ENCODE results near the gene ALB.

Gene ALB

DNA sequence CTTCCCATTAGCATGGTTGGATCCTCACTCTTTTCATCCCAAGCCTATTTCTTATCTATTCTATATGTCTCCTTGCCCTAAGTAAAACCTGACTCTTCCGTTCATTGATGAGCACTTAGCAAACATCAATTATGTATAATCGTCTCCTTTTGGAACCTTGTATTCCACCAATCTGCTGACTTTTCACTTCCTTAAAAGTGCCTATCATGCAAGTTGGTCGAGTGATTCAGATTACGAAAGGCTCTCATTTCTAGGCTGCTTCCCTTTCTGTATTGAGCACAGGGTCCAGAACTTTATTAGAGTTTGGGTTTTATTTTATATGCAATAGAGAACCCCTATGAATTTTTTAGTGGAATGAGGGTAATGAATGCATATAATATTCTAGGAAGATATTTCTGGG lies 27.1 kb upstream of the ALB start:
- H3K4me3 ChIP-seq (ENCODE audit: low read depth, low read length): no peak overlapping the region
- H3K4me1 ChIP-seq: no peaks in the 10 kb centered on the region
- H3K79me2 ChIP-seq: no peaks in the 10 kb centered on the region
- no peak overlapping the region for H3K9ac ChIP-seq
- H3K4me2 ChIP-seq (ENCODE audit: low read length): no peak overlapping the region
- H3K27ac ChIP-seq: no peak overlapping the region
- no peaks in the 10 kb centered on the region for H3K9me3 ChIP-seq (ENCODE audit: control insufficient read depth, low read length)
- no peaks in the 10 kb centered on the region for H3K27me3 ChIP-seq (ENCODE audit: control insufficient read depth, insufficient read depth, low read length)
- H3K36me3 ChIP-seq (ENCODE audit: control insufficient read depth, insufficient read depth, low read length): no peaks in the 10 kb centered on the region
- TF ChIP-seq, protein P1, sequence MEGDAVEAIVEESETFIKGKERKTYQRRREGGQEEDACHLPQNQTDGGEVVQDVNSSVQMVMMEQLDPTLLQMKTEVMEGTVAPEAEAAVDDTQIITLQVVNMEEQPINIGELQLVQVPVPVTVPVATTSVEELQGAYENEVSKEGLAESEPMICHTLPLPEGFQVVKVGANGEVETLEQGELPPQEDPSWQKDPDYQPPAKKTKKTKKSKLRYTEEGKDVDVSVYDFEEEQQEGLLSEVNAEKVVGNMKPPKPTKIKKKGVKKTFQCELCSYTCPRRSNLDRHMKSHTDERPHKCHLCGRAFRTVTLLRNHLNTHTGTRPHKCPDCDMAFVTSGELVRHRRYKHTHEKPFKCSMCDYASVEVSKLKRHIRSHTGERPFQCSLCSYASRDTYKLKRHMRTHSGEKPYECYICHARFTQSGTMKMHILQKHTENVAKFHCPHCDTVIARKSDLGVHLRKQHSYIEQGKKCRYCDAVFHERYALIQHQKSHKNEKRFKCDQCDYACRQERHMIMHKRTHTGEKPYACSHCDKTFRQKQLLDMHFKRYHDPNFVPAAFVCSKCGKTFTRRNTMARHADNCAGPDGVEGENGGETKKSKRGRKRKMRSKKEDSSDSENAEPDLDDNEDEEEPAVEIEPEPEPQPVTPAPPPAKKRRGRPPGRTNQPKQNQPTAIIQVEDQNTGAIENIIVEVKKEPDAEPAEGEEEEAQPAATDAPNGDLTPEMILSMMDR (IDR thresholded peaks at IDR 0.05): no peak
- H2AFZ ChIP-seq: no peak overlapping the region

DNA sequence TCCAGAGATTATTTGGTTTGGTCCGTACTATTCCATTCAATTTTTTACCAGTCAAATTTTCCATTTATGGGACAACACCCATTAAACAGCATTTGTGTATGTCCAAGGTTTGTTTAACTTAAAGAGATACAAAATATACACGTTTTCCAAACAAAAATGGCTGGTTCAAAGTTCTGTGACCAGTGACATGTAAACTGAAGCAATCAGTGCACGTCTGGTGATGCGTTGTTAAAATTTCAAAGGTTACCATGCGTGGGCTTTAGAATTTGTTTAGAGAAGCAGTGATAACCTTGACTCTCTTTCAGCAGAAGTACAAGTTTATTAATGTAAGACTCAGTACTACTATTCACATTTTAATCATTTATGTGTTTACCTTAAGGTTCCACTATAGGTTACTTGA lies 25.2 kb upstream of the ALB start:
- TF ChIP-seq, protein P1 (IDR thresholded peaks at IDR 0.05): no peak
- Histone ChIP-seq H3K4me2 (ENCODE audit: low read length) (no peak overlapping the region), H3K27ac (no peak overlapping the region), H3K9me3 (ENCODE audit: control insufficient read depth, low read length) (no peaks in the 10 kb centered on the region), H3K9ac (no peak overlapping the region), H3K36me3 (ENCODE audit: control insufficient read depth, insufficient read depth, low read length) (no peaks in the 10 kb centered on the region), H3K27me3 (ENCODE audit: control insufficient read depth, insufficient read depth, low read length) (no peaks in the 10 kb centered on the region), H2AFZ (no peak overlapping the region), H3K4me1 (no peaks in the 10 kb centered on the region), H3K79me2 (no peaks in the 10 kb centered on the region), H3K4me3 (ENCODE audit: low read depth, low read length) (no peak overlapping the region)

DNA sequence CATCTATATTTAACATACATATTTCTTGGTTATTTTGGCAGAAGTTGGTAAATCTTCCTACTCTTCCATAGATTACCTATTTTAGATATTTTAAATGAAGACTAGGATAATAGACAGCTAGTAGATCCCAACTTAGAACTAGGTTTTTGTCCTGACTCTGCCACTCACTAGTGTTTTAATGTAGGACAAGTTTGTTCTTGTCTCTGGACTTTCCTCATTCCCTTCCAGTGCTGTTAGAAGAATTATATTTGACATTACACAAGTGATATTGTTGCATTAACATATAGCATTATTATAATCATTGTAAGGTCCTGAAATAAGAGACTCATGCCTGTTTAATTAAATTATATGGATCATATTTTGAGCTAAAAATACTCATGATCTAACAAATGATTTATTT lies 24.1 kb upstream of the ALB start:
- no peak overlapping the region for H2AFZ ChIP-seq
- no peak overlapping the region for H3K4me2 ChIP-seq (ENCODE audit: low read length)
- no peaks in the 10 kb centered on the region for H3K36me3 ChIP-seq (ENCODE audit: control insufficient read depth, insufficient read depth, low read length)
- TF ChIP-seq, protein P1 (IDR thresholded peaks at IDR 0.05): no peak
- H3K9ac ChIP-seq: no peak overlapping the region
- H3K4me1 ChIP-seq: no peaks in the 10 kb centered on the region
- H3K4me3 ChIP-seq (ENCODE audit: low read depth, low read length): no peak overlapping the region
- H3K79me2 ChIP-seq: no peaks in the 10 kb centered on the region
- H3K27ac ChIP-seq: no peak overlapping the region
- H3K27me3 ChIP-seq (ENCODE audit: control insufficient read depth, insufficient read depth, low read length): no peaks in the 10 kb centered on the region
- H3K9me3 ChIP-seq (ENCODE audit: control insufficient read depth, low read length): no peaks in the 10 kb centered on the region

DNA sequence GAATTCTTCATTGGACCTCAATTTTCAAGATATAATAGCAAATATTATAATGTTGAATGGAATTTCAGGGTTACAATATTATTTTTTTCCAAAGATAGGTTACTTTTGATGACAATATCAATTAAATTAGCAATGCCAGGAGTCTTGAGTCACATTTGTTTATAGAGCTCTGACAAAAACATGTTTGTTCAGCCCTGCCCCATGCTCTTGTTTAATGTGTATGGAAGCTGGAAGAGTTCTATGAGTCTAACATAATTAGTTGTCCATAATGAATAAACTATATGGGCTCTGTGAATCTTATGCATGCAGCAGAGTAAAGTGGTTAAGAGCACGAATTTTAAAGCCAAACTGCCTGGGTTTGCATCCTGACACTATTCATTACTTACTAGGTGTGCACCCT lies 22.9 kb upstream of the ALB start:
- no peak overlapping the region for H3K4me2 ChIP-seq (ENCODE audit: low read length)
- TF ChIP-seq, protein P1 (IDR thresholded peaks at IDR 0.05): no peak
- H3K4me1 ChIP-seq: no peaks in the 10 kb centered on the region
- no peaks in the 10 kb centered on the region for H3K9me3 ChIP-seq (ENCODE audit: control insufficient read depth, low read length)
- no peak overlapping the region for H3K9ac ChIP-seq
- H3K36me3 ChIP-seq (ENCODE audit: control insufficient read depth, insufficient read depth, low read length): no peaks in the 10 kb centered on the region
- H3K27me3 ChIP-seq (ENCODE audit: control insufficient read depth, insufficient read depth, low read length): no peaks in the 10 kb centered on the region
- H3K27ac ChIP-seq: no peak overlapping the region
- H2AFZ ChIP-seq: no peak overlapping the region
- H3K4me3 ChIP-seq (ENCODE audit: low read depth, low read length): no peak overlapping the region
- no peaks in the 10 kb centered on the region for H3K79me2 ChIP-seq

DNA sequence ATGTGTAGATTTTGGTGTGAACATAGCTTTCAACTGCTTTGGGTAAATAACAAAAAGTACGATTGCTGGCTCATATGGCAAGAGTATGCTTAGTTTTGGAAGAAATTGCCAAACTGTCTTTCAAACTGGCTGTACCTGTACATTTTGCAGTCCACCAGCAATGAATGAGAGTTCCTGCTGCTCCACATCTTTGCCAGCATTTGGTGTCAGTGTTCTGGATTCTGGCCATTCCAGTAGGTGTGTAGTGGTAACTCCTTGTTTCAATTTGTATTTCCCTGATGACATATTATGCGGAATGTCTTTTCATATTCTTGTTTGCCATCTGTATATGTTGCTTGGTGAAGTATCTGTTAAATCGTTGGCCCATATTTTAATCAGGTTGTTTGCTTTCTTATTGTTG lies 20.6 kb upstream of the ALB start:
- Histone ChIP-seq H3K9ac (no peak overlapping the region), H3K9me3 (ENCODE audit: control insufficient read depth, low read length) (no peaks in the 10 kb centered on the region), H2AFZ (no peak overlapping the region), H3K79me2 (no peaks in the 10 kb centered on the region), H3K27me3 (ENCODE audit: control insufficient read depth, insufficient read depth, low read length) (no peaks in the 10 kb centered on the region), H3K36me3 (ENCODE audit: control insufficient read depth, insufficient read depth, low read length) (no peaks in the 10 kb centered on the region), H3K27ac (no peak overlapping the region), H3K4me1 (no peaks in the 10 kb centered on the region), H3K4me2 (ENCODE audit: low read length) (no peak overlapping the region), H3K4me3 (ENCODE audit: low read depth, low read length) (no peak overlapping the region)
- TF ChIP-seq, protein P1 (IDR thresholded peaks at IDR 0.05): no peak
